HL-60 (cell line): ENCODE measurements around the gene TPST2.

Experiments used
- TF ChIP-seq, protein P1 (sequence below): IDR thresholded peaks from one replicate; pipeline ENCODE4 v1.5.1; 2011; ENCODE audit warnings: low read length, control low read depth, inconsistent platforms; ENCODE audit not compliant: insufficient read depth
- TF ChIP-seq, protein P2 (sequence below): IDR thresholded peaks from 2 replicates; pipeline ENCODE4 v1.6.1; 2012; ENCODE audit warnings: low read depth; ENCODE audit not compliant: insufficient replicate concordance

DNA sequence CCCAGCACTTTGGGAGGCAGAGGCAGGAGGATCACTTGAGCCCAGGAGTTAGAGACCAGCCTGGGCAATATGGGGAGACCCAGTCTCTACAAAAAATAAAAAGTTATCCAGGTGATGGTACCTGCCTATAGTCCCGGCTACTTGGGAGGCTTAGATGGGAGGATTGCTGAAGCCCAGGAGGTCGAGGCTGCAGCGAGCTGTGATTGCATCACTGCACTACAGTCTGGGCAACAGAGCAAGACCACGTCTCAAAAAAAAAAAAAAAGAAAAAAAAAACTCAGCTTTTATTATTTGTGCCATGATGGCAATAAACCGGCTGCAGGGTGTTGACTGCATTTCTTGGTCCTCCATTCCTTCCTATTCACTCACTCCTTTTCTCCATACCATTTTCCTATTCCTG lies 44.1 kb downstream of the TPST2 start:
- TF ChIP-seq, protein P1, sequence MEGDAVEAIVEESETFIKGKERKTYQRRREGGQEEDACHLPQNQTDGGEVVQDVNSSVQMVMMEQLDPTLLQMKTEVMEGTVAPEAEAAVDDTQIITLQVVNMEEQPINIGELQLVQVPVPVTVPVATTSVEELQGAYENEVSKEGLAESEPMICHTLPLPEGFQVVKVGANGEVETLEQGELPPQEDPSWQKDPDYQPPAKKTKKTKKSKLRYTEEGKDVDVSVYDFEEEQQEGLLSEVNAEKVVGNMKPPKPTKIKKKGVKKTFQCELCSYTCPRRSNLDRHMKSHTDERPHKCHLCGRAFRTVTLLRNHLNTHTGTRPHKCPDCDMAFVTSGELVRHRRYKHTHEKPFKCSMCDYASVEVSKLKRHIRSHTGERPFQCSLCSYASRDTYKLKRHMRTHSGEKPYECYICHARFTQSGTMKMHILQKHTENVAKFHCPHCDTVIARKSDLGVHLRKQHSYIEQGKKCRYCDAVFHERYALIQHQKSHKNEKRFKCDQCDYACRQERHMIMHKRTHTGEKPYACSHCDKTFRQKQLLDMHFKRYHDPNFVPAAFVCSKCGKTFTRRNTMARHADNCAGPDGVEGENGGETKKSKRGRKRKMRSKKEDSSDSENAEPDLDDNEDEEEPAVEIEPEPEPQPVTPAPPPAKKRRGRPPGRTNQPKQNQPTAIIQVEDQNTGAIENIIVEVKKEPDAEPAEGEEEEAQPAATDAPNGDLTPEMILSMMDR: no peak
- TF ChIP-seq, protein P2, sequence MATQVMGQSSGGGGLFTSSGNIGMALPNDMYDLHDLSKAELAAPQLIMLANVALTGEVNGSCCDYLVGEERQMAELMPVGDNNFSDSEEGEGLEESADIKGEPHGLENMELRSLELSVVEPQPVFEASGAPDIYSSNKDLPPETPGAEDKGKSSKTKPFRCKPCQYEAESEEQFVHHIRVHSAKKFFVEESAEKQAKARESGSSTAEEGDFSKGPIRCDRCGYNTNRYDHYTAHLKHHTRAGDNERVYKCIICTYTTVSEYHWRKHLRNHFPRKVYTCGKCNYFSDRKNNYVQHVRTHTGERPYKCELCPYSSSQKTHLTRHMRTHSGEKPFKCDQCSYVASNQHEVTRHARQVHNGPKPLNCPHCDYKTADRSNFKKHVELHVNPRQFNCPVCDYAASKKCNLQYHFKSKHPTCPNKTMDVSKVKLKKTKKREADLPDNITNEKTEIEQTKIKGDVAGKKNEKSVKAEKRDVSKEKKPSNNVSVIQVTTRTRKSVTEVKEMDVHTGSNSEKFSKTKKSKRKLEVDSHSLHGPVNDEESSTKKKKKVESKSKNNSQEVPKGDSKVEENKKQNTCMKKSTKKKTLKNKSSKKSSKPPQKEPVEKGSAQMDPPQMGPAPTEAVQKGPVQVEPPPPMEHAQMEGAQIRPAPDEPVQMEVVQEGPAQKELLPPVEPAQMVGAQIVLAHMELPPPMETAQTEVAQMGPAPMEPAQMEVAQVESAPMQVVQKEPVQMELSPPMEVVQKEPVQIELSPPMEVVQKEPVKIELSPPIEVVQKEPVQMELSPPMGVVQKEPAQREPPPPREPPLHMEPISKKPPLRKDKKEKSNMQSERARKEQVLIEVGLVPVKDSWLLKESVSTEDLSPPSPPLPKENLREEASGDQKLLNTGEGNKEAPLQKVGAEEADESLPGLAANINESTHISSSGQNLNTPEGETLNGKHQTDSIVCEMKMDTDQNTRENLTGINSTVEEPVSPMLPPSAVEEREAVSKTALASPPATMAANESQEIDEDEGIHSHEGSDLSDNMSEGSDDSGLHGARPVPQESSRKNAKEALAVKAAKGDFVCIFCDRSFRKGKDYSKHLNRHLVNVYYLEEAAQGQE: no peak
